GM21717 (cell line): Measurements from ENCODE around the gene PALM3.
"Not testable (repeated sequence)": the region's sequence is repeated elsewhere in the genome, so short reads cannot be mapped to it uniquely, and the experiment has no call there.

Experiments
- ATAC-seq: cut with Tn5 transposase; IDR thresholded peaks from one replicate; pipeline ENCODE4 v1.9.1; 2021; ENCODE audit warnings: mild to moderate bottlenecking, moderate library complexity; ENCODE audit not compliant: unreplicated experiment

Gene PALM3

DNA sequence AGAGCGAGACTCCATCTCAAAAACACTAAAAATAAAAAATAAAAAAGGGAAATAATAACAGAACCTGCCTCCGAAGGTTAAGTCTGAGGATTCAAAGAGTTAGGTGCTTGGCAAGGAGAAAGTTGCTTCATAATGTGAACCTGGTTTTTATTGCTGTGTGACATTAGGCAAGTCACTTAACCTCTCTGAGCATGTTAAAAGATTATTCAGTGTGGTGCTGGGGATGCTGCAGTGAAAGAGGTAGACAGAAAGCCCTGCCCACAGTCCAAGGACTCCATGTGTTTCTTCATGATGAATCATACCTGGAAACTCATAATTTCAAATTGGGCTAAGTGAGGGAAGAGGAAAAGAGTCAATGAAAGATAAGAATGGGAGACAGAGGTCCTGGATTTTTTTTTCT is 27.9 kb downstream of the PALM3 start:
- ATAC-seq: no peak

DNA sequence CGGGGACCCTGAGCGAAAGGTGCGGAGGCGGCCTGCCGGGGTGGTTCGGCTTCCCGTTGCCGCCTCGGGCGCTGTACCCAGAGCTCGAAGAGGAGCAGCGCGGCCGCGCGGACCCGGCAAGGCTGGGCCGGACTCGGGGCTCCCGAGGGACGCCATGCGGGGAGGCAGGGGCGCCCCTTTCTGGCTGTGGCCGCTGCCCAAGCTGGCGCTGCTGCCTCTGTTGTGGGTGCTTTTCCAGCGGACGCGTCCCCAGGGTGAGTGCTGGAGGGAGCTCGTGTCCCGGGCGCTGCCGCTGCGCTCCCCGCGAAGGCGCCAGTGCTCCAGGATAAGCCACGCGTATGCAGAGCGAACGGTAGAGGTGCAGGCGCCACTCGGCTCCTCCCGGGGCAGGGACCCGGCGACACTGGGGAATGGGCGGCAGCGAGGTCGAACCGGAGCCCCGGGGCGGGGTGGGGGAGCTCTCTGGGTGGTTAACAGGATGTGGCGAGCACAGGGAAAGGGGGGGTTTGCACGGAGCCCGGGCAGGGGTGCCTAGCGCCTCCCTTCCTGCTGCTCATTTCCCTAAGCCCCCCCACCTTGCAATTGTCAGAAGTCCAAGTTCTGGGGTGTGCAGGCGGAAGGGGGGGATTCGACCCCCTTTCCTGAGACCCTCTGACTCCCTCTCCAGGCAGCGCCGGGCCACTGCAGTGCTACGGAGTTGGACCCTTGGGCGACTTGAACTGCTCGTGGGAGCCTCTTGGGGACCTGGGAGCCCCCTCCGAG is 30.0 kb downstream of the PALM3 start, which contains the start of gene IL27RA:
Gene IL27RA, plus strand, starts transcription at position 44 of the 762 bp plus-strand sequence. Its CDS starts 111 bp downstream, at position 155.
- no peak for ATAC-seq

DNA sequence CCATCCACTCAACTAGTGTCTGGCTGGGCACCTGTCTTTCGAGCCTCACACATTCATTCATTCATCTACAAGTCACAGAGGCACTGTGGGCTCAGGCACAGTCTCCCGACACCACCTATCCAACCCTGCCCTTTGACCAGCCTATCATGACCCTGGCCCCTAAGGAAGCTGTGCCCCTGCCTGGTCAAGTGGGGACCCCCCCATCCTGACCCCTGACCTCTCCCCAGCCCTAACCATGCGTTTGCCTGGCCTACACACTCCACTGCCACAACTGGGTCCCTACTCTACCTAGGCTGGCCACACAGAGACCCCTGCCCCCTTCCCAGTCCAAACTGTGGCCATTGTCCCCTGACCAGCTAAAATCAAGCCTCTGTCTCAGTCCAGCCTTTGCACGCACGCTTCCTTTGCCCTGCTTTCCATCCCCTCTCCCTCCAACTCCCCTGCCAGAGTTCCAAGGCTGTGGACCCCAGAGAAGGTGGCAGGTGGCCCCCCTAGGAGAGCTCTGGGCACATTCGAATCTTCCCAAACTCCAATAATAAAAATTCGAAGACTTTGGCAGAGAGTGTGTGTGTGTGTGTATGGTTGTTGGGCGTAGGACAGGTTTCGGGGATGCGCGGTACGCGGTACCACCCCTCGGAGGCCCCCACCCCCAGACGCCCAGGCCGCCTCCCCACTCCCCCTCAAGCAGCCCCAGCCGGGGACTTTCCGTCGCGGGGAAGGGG is 30.7 kb downstream of the PALM3 start:
- no peak for ATAC-seq

DNA sequence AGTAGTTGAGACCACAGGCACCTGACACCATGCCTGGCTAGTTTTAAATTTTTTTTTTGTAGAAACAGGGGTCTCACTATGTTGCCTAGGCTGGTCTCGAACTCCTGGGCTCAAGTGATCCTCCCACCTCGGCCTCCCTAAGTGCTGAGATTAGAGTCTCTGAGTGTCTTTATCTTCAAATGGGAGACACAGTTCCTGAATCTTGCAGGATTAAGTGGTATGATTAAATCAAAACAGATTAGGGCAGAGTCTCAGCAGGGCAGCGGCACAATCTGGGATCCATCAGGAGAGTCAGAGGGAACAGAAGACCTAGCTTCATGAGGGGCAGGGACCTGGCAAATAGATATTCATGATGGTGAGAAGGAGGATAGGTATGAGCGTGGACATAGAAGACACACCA is 33.0 kb downstream of the PALM3 start:
- no peak for ATAC-seq

DNA sequence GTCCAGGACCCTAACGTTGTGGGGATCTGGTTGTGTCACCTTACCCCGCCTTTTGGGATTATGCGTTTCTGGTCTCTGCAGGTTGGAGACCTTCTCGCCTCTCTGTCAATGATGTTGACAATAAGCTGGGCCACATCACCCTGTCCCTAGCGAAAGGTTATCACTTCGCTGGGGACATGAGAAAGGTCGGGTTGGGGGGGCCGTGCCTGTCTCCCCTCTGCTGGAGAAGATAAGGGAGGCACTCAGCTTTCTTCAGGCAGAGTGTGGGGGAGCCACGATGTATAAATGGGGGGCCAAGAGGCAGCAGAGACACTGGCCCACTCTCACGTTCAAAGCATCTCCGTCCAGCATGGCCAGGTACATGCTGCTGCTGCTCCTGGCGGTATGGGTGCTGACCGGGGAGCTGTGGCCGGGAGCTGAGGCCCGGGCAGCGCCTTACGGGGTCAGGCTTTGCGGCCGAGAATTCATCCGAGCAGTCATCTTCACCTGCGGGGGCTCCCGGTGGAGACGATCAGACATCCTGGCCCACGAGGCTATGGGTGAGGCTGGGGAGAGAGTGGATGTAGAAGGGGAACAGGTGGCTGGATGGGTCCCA is 33.9 kb downstream of the PALM3 start, which contains the start of gene RLN3:
Gene RLN3, plus strand, starts transcription at position 293 of the 595 bp plus-strand sequence. Its CDS starts 57 bp downstream, at position 350.
- ATAC-seq: no peak

DNA sequence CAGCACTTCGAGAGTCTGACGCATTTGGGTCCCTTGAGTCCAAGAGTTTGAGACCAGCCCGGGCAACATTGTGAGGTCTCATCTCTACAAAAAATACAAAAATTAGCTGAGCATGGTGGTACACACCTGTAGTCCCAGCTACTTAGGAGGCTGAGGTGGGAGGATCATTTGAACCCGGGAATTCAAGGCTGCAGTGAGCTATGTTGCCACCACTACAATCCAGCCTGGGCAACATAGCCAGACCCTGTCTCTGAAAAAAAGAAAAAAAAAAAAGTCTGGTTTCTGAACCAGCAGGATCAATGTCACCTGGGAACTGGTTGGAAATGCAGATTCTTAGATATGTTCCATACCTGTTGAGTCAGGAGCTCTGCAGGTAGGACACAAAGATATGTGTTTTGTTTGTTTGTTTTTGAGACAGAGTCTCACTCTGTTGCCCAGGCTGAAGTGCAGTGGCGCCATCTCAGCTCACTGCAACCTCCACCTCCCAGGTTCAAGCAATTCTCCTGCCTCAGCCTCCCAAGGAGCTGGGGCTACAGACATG is 35.2 kb downstream of the PALM3 start:
- ATAC-seq: not testable (repeated sequence)

DNA sequence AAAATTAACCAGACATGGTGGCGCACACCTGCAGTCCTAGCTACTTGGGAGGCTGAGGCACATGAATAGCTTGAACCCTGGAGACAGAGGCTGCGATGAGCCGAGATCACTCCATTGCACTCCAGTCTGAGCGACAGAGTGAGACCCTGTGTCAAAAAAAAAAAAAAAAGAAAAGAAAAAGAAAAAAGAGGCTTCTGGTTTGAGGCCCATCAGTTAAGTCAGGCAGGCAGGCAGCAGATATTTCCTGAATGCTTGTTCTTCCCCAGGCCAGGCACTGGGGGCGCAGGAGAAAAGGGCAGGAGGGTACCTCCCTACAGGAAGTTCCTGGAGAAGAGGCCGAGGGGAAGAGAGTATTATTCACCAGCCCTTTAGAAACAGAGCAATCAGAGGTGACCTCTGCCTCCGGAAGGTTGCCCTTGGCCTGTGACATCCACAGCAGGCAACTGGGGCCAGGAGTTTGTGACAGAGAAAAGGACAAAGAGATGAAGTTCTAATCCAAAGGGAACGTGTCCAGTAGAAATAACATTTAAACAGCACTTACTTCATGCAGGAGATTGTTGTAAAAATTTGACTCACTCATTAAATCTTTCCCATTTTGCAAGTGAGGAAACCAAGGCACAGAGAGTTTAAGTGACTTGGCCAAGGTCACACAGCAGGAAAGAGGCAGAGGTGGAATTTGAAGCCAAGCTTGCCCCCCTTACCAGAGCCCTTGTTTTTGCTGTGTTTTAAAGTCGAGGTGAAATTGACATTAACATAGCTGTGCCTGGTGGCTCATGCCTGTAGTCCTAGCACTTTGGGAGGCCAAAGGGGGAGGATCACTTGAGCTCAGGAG is 38.3 kb downstream of the PALM3 start:
- no peak for ATAC-seq

DNA sequence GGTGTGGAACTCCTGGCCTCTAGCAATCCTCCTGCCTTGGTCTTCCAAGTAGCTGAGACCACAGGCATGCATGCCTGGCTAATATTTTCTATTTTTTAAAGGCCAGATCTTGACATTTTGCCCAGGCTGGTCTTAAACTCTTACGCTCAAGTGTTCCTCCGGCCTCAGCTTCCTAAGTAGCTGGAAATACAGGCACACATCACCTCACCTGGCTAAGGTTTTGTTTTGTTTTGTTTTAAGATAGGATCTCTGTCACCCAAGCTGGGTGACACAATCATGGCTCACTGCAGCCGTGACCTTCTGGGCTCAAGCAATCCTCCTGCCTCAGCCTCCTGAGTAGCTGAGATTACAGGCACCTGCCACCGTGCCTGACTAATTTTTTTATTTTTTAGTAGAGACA is 39.4 kb downstream of the PALM3 start:
- no peak for ATAC-seq

DNA sequence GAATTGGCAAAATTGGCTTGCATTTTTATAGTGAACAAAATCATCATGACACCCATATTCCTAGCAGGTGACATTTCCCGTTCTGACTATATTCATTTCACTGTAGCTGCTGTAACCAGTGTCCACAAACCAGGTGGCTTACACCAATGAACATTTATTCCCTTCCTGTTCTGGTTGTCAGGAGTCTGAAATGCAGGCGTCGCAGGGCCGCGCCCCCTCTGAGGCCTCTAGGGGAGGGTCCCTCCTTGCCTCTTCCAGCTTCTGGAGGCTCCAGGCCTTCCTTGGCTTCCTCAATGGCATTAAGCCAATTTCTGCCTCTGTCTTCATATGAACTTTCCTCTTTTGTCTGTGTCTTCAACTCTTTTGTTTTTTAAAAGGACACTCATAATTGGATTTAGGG is 40.4 kb downstream of the PALM3 start:
- ATAC-seq: no peak

DNA sequence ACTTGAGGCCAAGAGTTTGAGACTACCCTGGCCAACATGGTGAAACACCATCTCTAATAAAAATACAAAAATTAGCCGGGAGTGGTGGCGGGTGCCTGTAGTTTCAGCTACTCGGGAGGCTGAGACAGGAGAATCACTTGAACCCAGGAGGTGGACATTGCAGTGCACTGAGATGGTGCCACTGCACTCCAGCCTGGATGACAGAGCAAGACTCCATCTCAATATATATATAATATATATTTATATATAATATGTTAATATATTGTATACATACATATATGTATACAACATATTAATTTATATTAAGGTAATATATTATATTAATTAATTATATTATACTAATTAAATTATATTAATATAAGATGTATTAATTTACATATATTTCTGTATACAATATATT is 42.1 kb downstream of the PALM3 start:
- ATAC-seq: not testable (repeated sequence)

DNA sequence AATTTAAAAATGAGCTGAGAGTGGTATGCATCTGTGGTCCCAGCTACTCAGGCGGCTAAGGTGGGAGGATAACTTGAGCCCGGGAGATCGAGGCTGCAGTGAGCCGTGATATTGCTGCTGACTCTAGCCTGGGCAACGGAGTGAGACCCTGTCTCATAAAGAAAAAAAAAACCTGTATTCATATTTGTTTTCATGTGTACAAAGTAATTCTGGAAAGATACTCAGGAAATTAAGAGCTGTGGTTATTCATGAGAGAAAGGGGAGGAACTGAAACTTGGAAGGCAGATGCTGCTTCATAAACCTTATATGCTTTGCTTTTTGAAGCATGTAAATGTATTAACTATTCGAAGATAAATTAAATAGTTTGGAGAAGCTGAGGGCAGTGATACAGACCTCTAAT is 42.8 kb downstream of the PALM3 start:
- ATAC-seq: no peak

DNA sequence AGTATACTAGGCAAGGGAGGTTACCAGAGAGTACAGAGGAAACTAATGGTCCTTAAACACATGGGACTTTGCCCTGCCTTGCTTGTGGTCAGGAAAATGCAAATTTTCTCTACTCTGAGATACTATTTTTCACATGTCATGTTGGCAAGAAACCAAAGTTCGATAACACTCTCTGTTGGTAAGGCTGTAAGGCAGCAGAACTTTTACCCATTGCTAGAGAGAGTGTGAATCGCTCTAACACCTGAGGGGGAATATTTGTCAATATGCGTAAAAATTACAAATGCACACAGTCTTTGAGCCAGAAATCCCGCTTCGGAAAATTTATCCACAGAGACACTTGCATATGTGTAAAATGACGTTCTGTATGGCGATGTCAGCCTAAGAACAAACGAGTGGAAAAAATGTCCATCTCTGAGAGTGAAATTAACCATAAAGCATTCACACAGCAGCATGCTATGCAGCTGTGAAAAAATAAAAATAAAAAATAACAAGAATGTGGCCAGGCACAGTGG is 46.3 kb downstream of the PALM3 start:
- peak; percentile 68 for ATAC-seq

DNA sequence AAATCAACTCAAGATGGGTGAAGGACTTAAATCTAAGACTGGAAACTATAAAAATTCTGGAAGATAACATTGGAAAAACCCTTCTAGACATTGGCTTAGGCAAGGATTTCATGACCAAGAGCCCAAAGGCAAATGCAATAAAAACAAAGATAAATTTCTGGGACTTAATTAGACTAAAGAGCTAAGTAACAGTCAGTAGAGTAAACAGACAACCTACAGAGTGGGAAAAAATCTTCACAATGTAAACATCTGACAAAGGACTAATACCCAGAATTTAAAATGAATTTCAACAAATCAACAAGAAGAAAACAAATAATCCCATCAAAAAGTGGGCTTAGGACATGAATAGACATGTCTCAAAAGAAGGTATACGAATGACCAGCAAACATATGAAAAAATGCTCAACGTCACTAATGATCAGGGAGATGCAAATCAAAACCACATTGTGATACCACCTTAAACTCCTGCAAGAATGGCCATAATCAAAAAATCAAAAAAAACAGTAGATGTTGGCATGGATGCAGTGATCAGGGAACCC is 49.4 kb downstream of the PALM3 start:
- ATAC-seq: no peak

DNA sequence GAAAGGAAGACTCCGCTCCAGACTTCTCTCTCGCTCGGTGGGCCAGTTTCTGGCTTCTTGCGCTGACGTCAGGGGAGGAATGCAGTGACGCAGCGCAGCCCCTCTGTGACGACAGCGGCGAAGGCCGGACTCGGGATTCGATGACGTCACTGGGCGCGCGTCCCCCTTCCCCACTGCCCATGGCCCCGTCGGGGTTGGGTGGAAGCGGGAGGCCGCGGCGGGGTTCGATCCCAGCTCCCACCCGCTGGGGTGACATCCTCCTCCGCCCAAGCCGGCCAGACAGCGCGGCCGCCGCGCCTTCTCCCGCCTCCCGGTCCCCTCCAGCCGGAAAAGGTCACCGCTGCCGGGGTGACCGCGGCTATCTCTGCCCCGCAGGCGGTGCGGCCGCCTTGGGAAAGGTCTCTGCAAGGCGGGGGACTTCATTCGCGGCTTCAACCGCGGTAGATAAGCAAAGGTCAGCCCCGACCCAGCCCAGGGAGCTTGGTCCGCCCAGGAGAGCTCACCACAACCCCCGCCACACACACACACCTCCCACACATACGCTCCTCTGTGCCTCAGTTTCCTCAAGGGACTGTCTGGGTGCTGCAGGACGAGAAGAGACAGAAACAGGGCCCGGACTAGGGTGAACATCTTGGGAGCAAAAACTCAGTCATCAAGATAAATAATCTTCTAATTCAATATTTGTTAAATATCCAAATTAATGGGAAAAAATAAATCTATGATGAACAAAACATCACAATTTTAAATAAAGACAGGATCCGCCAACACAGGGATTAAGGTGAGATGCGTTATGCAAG is 54.9 kb downstream of the PALM3 start:
- ATAC-seq: peak; percentile 30

DNA sequence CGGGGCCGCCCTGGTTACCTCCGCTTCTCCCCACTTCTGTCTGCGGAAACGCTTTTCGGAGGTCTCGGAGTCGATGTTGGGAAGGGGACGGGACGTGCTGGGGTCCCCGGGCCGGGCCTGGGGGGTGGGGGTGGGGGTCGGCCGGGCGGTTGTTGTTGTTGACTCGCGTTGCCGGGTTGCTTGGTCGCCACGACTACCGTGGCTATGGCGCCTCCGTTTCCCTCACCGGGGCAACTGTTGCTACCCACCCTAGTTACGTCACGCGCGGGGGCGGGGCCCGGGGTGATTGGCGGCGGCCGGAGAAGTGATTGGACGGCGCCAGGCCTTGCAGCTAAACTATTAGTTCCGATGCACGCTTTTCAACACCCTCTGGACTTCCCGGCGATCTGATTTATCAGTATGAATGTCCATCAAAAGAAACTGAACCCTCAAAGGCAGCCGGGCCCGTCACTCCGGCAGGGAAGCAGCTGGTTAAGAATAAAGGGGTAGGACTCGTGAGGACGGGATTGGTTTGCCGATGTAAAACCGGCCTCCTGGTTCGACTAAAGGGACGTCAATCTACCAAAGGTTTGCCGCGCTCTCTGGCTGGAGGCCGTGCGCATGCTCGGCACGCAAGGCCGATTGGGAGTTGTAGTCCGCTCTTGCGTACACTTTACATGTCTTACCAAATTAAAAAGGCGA is 55.7 kb downstream of the PALM3 start, which contains the start of gene RFX1:
Gene RFX1, minus strand, starts transcription at position 236 of the 681 bp plus-strand sequence. CDS start 12,477 bp downstream, outside the sequence.
- peak; percentile 64 for ATAC-seq

DNA sequence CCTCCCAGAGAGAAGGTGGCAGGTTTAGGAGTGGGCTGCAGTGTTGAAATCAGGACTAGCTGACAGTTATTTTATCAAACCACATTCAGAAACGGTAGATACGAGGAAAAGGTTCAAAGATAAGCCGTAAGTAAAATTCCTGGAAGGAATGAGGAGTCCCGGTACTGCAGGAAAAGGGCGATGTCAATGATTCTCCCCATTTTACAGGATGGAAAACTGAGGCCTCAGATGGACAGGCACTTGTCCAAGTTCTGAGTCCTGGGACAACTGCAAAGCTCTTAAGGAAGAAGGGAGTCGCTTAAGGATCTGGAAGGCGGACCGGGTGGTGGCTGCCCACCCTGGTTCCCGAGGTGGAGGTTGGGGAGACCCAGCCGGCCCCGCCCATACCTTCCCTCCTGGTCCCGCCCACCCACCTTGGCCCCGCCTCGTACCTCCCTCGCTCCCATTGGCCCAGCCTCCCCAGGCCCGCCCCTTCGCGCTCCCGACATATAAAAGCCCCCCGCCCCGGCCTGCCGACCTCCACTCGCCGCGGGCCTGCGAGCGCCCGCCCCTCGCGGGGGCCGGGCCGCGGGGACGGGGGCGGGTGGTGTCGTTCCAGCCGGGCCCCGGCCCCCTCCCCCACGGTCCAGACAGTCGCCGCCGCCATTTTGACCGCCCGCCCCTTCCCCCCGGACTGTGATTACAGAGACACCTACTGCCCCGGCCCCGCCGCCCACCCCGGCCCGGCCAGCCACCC is 56.4 kb downstream of the PALM3 start:
- peak; percentile 31 for ATAC-seq

DNA sequence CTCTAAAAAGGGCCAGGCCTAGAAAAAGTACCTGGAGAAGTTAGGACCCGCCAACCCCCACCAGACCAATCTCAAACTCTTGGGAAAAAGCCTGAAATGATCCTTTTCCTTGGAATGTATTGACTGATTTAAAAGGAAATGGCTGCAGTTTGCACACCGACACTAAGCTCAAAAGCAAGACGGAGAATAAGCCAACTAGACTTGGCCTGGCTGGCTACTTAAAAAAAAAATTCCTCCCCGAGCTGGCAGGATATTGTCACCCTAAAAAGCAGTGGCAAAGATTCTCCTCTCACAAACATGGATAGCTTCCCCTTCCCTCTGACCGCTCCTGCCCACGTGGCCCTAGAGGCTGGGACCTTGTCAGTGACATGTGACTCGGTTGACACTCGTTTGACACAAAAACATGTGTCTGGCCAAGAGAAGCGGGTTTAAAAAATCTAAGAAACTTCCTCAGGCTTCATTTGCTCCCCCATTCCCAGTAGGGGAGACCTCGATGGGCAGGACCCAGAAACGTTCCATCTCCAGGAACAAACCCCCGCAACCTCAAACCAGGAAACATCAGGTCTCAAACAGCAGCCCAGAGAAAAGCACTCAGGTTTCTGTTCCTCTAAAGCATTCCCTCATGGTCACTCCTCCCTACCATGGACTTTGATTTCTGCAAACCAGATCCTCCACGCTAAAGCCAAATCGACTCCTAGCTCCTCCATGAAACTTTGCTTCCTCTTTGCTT is 57.1 kb downstream of the PALM3 start:
- no peak for ATAC-seq
